ENCODE measurements around the gene MARCHF3. TPM values are rescaled to one million over a fixed set of nuclear protein-coding genes. Genes with fewer than 3 reads are reported as not detected.

The MARCHF3 gene
- total and polyA plus RNA-seq, 2 donors (not counting 1 experiment from before 2014, with no cell fraction given), result 8.6 to 11.6 TPM

GRCh38 chr5:126925482-126925881, 104.9 kb downstream of the MARCHF3 start:
- Histone ChIP-seq H3K9me3 (ENCODE audit: control insufficient read depth, insufficient read depth, low read depth, low read length) (no peaks in the 10 kb centered on the region), H3K4me2 (ENCODE audit: extremely low read depth, insufficient read depth, low read length) (no peak overlapping the region), H3K27ac (ENCODE audit: insufficient read depth, low read length) (no peak overlapping the region), H3K9ac (ENCODE audit: insufficient read depth, low read length) (no peak overlapping the region), H3K4me1 (ENCODE audit: control insufficient read depth, extremely low read depth, insufficient read depth, low read length) (no peaks in the 10 kb centered on the region), H3K27me3 (ENCODE audit: control insufficient read depth, insufficient read depth, low read length) (no peaks in the 10 kb centered on the region), H4K20me1 (ENCODE audit: control insufficient read depth, extremely low read depth, insufficient read depth, low read length) (no peaks in the 10 kb centered on the region), H3K79me2 (ENCODE audit: control insufficient read depth, insufficient read depth, low read length) (no peaks in the 10 kb centered on the region), H2AFZ (ENCODE audit: low read length) (no peak overlapping the region), H3K4me3 (replicated peaks in 1 of 4; ENCODE audit: control extremely low read depth in 1 of 4, insufficient read depth in 1 of 4, low read depth in 3 of 4, low read length in 4 of 4) (no peak overlapping the region), H3K36me3 (ENCODE audit: control insufficient read depth, insufficient read depth, low read length) (no peaks in the 10 kb centered on the region)
- DNase-seq (ENCODE audit: low read depth in 2 of 2), result no peak
- TF ChIP-seq EZH2 (IDR thresholded peaks at IDR 0.05; ENCODE audit: low read length, missing control alignments), result no peak
- TF ChIP-seq, protein P1, sequence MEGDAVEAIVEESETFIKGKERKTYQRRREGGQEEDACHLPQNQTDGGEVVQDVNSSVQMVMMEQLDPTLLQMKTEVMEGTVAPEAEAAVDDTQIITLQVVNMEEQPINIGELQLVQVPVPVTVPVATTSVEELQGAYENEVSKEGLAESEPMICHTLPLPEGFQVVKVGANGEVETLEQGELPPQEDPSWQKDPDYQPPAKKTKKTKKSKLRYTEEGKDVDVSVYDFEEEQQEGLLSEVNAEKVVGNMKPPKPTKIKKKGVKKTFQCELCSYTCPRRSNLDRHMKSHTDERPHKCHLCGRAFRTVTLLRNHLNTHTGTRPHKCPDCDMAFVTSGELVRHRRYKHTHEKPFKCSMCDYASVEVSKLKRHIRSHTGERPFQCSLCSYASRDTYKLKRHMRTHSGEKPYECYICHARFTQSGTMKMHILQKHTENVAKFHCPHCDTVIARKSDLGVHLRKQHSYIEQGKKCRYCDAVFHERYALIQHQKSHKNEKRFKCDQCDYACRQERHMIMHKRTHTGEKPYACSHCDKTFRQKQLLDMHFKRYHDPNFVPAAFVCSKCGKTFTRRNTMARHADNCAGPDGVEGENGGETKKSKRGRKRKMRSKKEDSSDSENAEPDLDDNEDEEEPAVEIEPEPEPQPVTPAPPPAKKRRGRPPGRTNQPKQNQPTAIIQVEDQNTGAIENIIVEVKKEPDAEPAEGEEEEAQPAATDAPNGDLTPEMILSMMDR (conservative IDR thresholded peaks at IDR 0.05 in 1 of 2, IDR thresholded peaks at IDR 0.05 in 1 of 2; ENCODE audit: low read depth in 1 of 2, low read length in 2 of 2), result no peak

DNA sequence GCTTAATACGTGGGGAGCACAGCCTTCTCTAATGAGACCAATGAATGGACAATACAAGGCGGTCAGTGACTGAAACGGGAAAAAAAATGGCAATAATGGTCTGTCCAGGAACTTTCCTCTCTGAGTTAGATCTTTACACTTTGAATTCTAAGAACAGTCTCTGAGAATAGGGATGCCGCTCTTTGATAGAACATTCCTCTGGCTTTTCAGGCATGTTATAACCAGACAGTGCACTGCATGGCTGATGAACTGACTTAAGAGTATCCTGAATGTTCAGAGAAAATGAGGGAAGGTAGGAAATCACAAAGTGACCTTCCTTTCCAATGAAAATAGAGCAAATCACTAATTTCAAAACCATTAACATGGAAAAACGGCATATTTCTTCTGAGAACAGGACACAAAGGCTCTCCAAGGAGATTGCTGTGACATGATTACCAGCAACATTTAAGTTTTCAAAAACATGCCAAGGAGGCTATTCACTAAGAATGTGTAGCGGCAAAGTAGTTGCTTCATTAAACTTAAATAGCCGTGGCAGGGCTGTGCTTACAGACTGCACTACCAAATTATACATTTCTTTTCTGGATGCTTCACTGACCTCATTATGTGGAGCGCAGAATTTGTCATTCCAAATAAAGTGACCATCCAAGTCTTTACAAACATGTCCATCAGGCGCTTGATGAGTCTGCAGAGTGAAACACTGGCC, 105.9 kb downstream of the MARCHF3 start:
- TF ChIP-seq, protein P1 (conservative IDR thresholded peaks at IDR 0.05 in 1 of 2, IDR thresholded peaks at IDR 0.05 in 1 of 2; ENCODE audit: low read depth in 1 of 2, low read length in 2 of 2), result no peak
- TF ChIP-seq EZH2 (IDR thresholded peaks at IDR 0.05; ENCODE audit: low read length, missing control alignments), result no peak
- no peaks in the 10 kb centered on the region for H3K79me2 ChIP-seq (ENCODE audit: control insufficient read depth, insufficient read depth, low read length)
- no peaks in the 10 kb centered on the region for H3K36me3 ChIP-seq (ENCODE audit: control insufficient read depth, insufficient read depth, low read length)
- H3K27me3 ChIP-seq (ENCODE audit: control insufficient read depth, insufficient read depth, low read length), result no peaks in the 10 kb centered on the region
- no peak overlapping the region for H3K9ac ChIP-seq (ENCODE audit: insufficient read depth, low read length)
- no peak overlapping the region for H3K4me3 ChIP-seq (replicated peaks in 1 of 4; ENCODE audit: control extremely low read depth in 1 of 4, insufficient read depth in 1 of 4, low read depth in 3 of 4, low read length in 4 of 4)
- no peak overlapping the region for H3K27ac ChIP-seq (ENCODE audit: insufficient read depth, low read length)
- H2AFZ ChIP-seq (ENCODE audit: low read length), result no peak overlapping the region
- H3K4me1 ChIP-seq (ENCODE audit: control insufficient read depth, extremely low read depth, insufficient read depth, low read length), result no peaks in the 10 kb centered on the region
- H3K9me3 ChIP-seq (ENCODE audit: control insufficient read depth, insufficient read depth, low read depth, low read length), result no peaks in the 10 kb centered on the region
- no peak overlapping the region for H3K4me2 ChIP-seq (ENCODE audit: extremely low read depth, insufficient read depth, low read length)
- no peaks in the 10 kb centered on the region for H4K20me1 ChIP-seq (ENCODE audit: control insufficient read depth, extremely low read depth, insufficient read depth, low read length)
- no peak for DNase-seq (ENCODE audit: low read depth in 2 of 2)

DNA sequence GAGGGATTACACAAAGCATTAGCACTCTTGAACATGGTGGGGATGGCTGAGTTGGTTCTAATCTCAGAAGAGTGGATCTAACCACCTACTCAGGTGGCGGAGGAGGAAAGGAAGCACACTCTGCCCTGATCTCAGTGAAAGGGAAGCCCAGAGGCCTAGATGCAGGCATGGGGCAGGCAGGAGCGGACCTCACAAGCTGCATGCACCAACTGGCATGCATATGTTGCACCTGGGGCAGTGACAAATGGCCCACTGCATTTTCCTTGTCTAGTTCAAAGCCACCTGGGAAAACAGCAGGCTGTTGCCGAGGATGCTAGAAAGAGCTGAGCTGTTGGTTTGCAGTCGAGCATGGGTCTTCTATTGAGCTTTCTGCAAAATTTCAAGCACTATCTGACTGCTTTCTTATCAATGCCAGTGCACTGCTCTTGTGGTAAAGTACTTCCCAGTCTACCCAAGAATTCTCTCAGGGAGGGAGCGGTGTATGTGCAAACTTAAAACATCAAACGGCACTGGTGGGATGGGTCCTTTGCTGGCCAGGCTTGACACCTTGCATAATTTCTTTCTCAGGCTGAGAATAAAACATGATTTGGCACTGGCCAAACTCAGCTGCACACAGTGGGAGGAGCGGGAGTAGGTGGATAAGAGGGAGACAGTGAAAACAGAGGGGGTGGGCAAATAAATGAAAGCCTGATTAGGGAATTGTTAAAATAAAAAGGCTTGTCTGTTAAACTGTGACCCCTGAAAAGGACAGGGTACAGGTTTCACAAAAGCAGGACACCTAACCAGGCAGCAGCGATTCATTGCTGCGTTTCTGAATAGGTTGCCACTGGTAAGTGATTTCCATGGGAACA, 108.9 kb downstream of the MARCHF3 start:
- no peak overlapping the region for H3K4me2 ChIP-seq (ENCODE audit: extremely low read depth, insufficient read depth, low read length)
- H3K27ac ChIP-seq (ENCODE audit: insufficient read depth, low read length), result no peak overlapping the region
- DNase-seq (ENCODE audit: low read depth in 2 of 2), result no peak
- H4K20me1 ChIP-seq (ENCODE audit: control insufficient read depth, extremely low read depth, insufficient read depth, low read length), result no peaks in the 10 kb centered on the region
- TF ChIP-seq, protein P1 (conservative IDR thresholded peaks at IDR 0.05 in 1 of 2, IDR thresholded peaks at IDR 0.05 in 1 of 2; ENCODE audit: low read depth in 1 of 2, low read length in 2 of 2), result no peak
- no peak for TF ChIP-seq EZH2 (IDR thresholded peaks at IDR 0.05; ENCODE audit: low read length, missing control alignments)
- no peaks in the 10 kb centered on the region for H3K9me3 ChIP-seq (ENCODE audit: control insufficient read depth, insufficient read depth, low read depth, low read length)
- no peak overlapping the region for H3K9ac ChIP-seq (ENCODE audit: insufficient read depth, low read length)
- H3K79me2 ChIP-seq (ENCODE audit: control insufficient read depth, insufficient read depth, low read length), result no peaks in the 10 kb centered on the region
- no peak overlapping the region for H2AFZ ChIP-seq (ENCODE audit: low read length)
- no peaks in the 10 kb centered on the region for H3K27me3 ChIP-seq (ENCODE audit: control insufficient read depth, insufficient read depth, low read length)
- H3K36me3 ChIP-seq (ENCODE audit: control insufficient read depth, insufficient read depth, low read length), result no peaks in the 10 kb centered on the region
- H3K4me1 ChIP-seq (ENCODE audit: control insufficient read depth, extremely low read depth, insufficient read depth, low read length), result peaks cover 3% of the 10 kb centered on the region
- no peak overlapping the region for H3K4me3 ChIP-seq (replicated peaks in 1 of 4; ENCODE audit: control extremely low read depth in 1 of 4, insufficient read depth in 1 of 4, low read depth in 3 of 4, low read length in 4 of 4)

All from fibroblast of lung (primary cell).